Measurements from ENCODE around the gene TAF1B.

TAF1B gene

DNA sequence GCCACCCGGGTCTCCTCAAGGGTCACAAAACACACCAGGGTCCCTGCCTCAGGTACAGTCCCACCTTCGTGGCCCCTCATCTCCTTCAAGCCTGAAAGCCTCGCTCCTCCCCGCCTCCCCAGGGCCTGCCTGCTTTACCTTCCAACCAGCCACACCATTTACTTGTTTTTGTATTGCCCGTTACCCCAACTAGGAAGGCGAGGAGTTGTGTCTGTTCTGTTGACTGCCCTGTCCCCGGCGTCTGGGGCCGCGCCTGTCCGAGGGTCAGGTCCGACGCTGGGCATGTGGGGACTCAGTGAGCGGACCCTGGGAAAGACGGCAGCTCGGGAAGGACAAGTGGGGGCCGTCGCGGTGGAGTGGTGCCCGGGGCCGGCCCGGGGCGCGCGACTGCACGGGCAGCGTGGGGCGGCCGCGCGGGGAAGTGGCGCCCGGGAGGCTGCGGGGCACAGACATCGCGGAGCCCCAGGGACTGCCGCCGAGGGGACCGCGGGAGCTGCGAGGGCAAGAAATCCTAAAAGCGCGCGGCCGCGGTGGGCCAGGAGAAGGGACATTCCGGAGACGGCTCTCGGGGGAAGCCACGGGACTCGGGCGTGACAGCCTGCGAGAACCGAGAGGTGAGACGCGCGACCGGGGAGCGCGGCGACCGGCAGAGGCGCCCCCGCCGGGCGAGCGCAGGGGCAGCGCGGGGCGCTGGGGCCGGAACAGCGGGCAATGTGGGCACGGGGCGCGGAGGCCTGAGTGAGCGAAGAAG is 107.4 kb downstream of the TAF1B start:
- peak; percentile 61 for DNase-seq (ENCODE audit: low read depth)
- H3K4me3 ChIP-seq (ENCODE audit: low read depth, low read length): peak overlapping the region; percentile 60
- TF ChIP-seq, protein P1, sequence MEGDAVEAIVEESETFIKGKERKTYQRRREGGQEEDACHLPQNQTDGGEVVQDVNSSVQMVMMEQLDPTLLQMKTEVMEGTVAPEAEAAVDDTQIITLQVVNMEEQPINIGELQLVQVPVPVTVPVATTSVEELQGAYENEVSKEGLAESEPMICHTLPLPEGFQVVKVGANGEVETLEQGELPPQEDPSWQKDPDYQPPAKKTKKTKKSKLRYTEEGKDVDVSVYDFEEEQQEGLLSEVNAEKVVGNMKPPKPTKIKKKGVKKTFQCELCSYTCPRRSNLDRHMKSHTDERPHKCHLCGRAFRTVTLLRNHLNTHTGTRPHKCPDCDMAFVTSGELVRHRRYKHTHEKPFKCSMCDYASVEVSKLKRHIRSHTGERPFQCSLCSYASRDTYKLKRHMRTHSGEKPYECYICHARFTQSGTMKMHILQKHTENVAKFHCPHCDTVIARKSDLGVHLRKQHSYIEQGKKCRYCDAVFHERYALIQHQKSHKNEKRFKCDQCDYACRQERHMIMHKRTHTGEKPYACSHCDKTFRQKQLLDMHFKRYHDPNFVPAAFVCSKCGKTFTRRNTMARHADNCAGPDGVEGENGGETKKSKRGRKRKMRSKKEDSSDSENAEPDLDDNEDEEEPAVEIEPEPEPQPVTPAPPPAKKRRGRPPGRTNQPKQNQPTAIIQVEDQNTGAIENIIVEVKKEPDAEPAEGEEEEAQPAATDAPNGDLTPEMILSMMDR (IDR thresholded peaks at IDR 0.05; ENCODE audit: insufficient read depth, low read depth, low read length, missing control alignments): peak; percentile 15

DNA sequence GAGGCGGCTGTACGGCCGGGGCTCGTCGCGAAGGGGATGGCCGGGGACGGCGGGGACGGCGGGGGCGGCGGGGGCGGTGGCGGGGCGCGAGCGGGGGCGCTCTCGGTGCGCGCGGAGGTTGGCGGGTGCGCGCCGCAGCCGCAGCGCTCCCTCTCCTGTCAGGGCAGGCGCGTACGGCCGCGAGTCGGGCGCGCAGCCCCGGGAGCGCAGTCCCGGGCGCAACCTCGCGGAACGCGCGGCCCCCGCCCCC is 107.9 kb downstream of the TAF1B start:
- TF ChIP-seq, protein P1 (IDR thresholded peaks at IDR 0.05; ENCODE audit: insufficient read depth, low read depth, low read length, missing control alignments): no peak
- DNase-seq (ENCODE audit: low read depth): no peak
- H3K4me3 ChIP-seq (ENCODE audit: low read depth, low read length): peak overlapping the region; percentile 60

GRCh38 chr2:9951522-9952285 is 108.4 kb downstream of the TAF1B start, which contains the start of gene GRHL1:
Gene GRHL1, plus strand, starts transcription at chr2:9951693. Its CDS starts 141 bp downstream, at chr2:9951834.
- H3K4me3 ChIP-seq (ENCODE audit: low read depth, low read length): peak within 1 kb of the TSS; percentile 69
- DNase-seq (ENCODE audit: low read depth): peak; percentile 95
- TF ChIP-seq, protein P1 (IDR thresholded peaks at IDR 0.05; ENCODE audit: insufficient read depth, low read depth, low read length, missing control alignments): no peak

GRCh38 chr2:9952286-9952737 is 109.0 kb downstream of the TAF1B start:
- no peak for DNase-seq (ENCODE audit: low read depth)
- TF ChIP-seq, protein P1 (IDR thresholded peaks at IDR 0.05; ENCODE audit: insufficient read depth, low read depth, low read length, missing control alignments): no peak
- peak overlapping the region; percentile 69; the same call in 1 of the 2 replicates for H3K4me3 ChIP-seq (ENCODE audit: low read depth, low read length)

GRCh38 chr2:9952856-9953503 is 109.7 kb downstream of the TAF1B start:
- DNase-seq (ENCODE audit: low read depth): no peak
- TF ChIP-seq, protein P1 (IDR thresholded peaks at IDR 0.05; ENCODE audit: insufficient read depth, low read depth, low read length, missing control alignments): no peak
- no peak overlapping the region for H3K4me3 ChIP-seq (ENCODE audit: low read depth, low read length)

DNA sequence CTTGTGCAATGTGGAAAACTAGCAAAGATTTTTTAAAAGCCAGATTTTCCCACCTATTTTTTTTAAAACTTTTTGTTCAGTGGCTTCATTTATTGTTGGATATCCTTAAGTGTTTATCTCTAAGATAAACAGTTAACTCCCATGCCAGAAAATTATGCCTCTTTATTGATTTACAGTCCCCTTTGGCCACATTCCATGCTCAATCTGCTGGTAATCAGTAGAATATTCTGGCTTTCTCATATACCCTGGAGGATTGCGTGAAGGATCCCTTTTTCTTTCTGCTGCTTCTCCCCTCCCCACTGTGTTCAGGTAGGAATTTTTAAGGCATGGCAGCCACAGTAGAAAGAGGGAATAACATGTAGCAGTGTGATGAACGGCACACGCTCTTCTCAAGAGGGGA is 110.9 kb downstream of the TAF1B start:
- TF ChIP-seq, protein P1 (IDR thresholded peaks at IDR 0.05; ENCODE audit: insufficient read depth, low read depth, low read length, missing control alignments): no peak

More for the DNA sequence above, 110.9 kb downstream of the TAF1B start:
- H3K4me3 ChIP-seq (ENCODE audit: low read depth, low read length): no peak overlapping the region
- no peak for DNase-seq (ENCODE audit: low read depth)

All from GM12865 (cell line).